Astrocyte (in vitro differentiated cells and primary cell): ENCODE data around the gene KRTAP19-2. TPM values are rescaled to one million over a fixed set of nuclear protein-coding genes. Genes with fewer than 3 reads are reported as not detected.

ENCODE experiments used
- total RNA-seq: library from RNA; stranded (reverse); gene quantifications from 2 replicates; pipeline ENCODE4 v1.2.1, GENCODE V29; 2021

Gene KRTAP19-2
- total RNA-seq, 1 donor from 2014 or later, result not detected

Other genes starting within 250 kb of the KRTAP19-2 start
- gene KRTAP24-1, start 204.5 kb downstream of the KRTAP19-2 start, total RNA-seq, result not detected in 2 replicates
- not detected in 2 replicates for gene KRTAP25-1, start 197.9 kb downstream of the KRTAP19-2 start, total RNA-seq
- gene KRTAP26-1, start 167.1 kb downstream of the KRTAP19-2 start, total RNA-seq, result not detected in 2 replicates
- gene KRTAP27-1, start 149.7 kb downstream of the KRTAP19-2 start, total RNA-seq, result not detected in 2 replicates
- gene KRTAP23-1, start 138.8 kb downstream of the KRTAP19-2 start, total RNA-seq, result not detected in 2 replicates
- gene KRTAP13-2, start 115.2 kb downstream of the KRTAP19-2 start, total RNA-seq, result not detected in 2 replicates
- gene KRTAP13-1, start 91.4 kb downstream of the KRTAP19-2 start, total RNA-seq, result not detected in 2 replicates
- not detected in 2 replicates for gene KRTAP13-3, start 61.5 kb downstream of the KRTAP19-2 start, total RNA-seq
- gene KRTAP13-4, start 57.2 kb downstream of the KRTAP19-2 start, total RNA-seq, result not detected in 2 replicates
- not detected in 2 replicates for gene KRTAP15-1, start 47.2 kb downstream of the KRTAP19-2 start, total RNA-seq
- not detected in 2 replicates for gene KRTAP19-1, start 7.1 kb downstream of the KRTAP19-2 start, total RNA-seq
- not detected in 2 replicates for gene KRTAP19-3, start 4.6 kb upstream of the KRTAP19-2 start, total RNA-seq
- not detected in 2 replicates for gene KRTAP19-4, start 9.7 kb upstream of the KRTAP19-2 start, total RNA-seq
- not detected in 2 replicates for gene KRTAP19-5, start 14.7 kb upstream of the KRTAP19-2 start, total RNA-seq
- gene KRTAP19-6, start 54.4 kb upstream of the KRTAP19-2 start, total RNA-seq, result not detected in 2 replicates
- gene KRTAP19-7, start 73.9 kb upstream of the KRTAP19-2 start, total RNA-seq, result not detected in 2 replicates
- gene KRTAP22-2, start 103.0 kb upstream of the KRTAP19-2 start, total RNA-seq, result not detected in 2 replicates
- gene KRTAP6-3, start 105.0 kb upstream of the KRTAP19-2 start, total RNA-seq, result not detected in 2 replicates
- gene KRTAP6-2, start 111.5 kb upstream of the KRTAP19-2 start, total RNA-seq, result not detected in 2 replicates
- gene KRTAP22-1, start 113.7 kb upstream of the KRTAP19-2 start, total RNA-seq, result not detected in 2 replicates
- not detected in 2 replicates for gene KRTAP6-1, start 126.5 kb upstream of the KRTAP19-2 start, total RNA-seq
- not detected in 2 replicates for gene KRTAP20-1, start 129.0 kb upstream of the KRTAP19-2 start, total RNA-seq
- not detected in 2 replicates for gene KRTAP20-4, start 133.2 kb upstream of the KRTAP19-2 start, total RNA-seq
- gene KRTAP20-2, start 147.8 kb upstream of the KRTAP19-2 start, total RNA-seq, result not detected in 2 replicates
- gene KRTAP20-3, start 155.4 kb upstream of the KRTAP19-2 start, total RNA-seq, result not detected in 2 replicates
- gene KRTAP21-3, start 231.3 kb upstream of the KRTAP19-2 start, total RNA-seq, result not detected in 2 replicates